GM18517 (cell line): ENCODE data around the gene HOXA1.

Experiments used
- ATAC-seq: cut with Tn5 transposase; IDR thresholded peaks from one replicate; pipeline ENCODE4 v1.9.1; 2021; ENCODE audit warnings: mild to moderate bottlenecking, moderate library complexity; ENCODE audit not compliant: unreplicated experiment

HOXA1 gene

GRCh38 chr7:27094304-27095049 is 1.3 kb downstream of the HOXA1 start:
- ATAC-seq = no peak

GRCh38 chr7:27093184-27093895 is 2.5 kb downstream of the HOXA1 start:
- no peak for ATAC-seq

GRCh38 chr7:27092819-27093110 is 3.0 kb downstream of the HOXA1 start:
- ATAC-seq = no peak

GRCh38 chr7:27091941-27092818 is 3.6 kb downstream of the HOXA1 start:
- no peak for ATAC-seq

- no peak for ATAC-seq
Observed at GRCh38 chr7:27091105-27091504, 4.7 kb downstream of the HOXA1 start.

- ATAC-seq = no peak
Observed at GRCh38 chr7:27088002-27088922, 7.5 kb downstream of the HOXA1 start.

GRCh38 chr7:27083646-27084045 is 12.2 kb downstream of the HOXA1 start:
- ATAC-seq = no peak

- ATAC-seq = no peak
Observed at GRCh38 chr7:27082171-27082570, 13.6 kb downstream of the HOXA1 start.

GRCh38 chr7:27080844-27081436 is 14.9 kb downstream of the HOXA1 start:
- ATAC-seq = no peak

GRCh38 chr7:27079234-27079975 is 16.4 kb downstream of the HOXA1 start:
- peak; percentile 49 for ATAC-seq

GRCh38 chr7:27078616-27079233 is 17.1 kb downstream of the HOXA1 start:
- no peak for ATAC-seq

GRCh38 chr7:27073076-27073475 is 22.7 kb downstream of the HOXA1 start:
- no peak for ATAC-seq

- no peak for ATAC-seq
Observed at GRCh38 chr7:27071622-27072390, 24.0 kb downstream of the HOXA1 start.

GRCh38 chr7:27068259-27068658 is 27.5 kb downstream of the HOXA1 start:
- ATAC-seq = no peak

GRCh38 chr7:27066148-27066547 is 29.7 kb downstream of the HOXA1 start:
- no peak for ATAC-seq

- no peak for ATAC-seq
Observed at GRCh38 chr7:27065709-27066108, 30.1 kb downstream of the HOXA1 start.

- no peak for ATAC-seq
Observed at GRCh38 chr7:27064661-27065060, 31.1 kb downstream of the HOXA1 start.

GRCh38 chr7:27064159-27064558 is 31.6 kb downstream of the HOXA1 start:
- ATAC-seq = no peak
